GM12874 (cell line): ENCODE data around the gene TXNDC11.

Experiments used
- CTCF ChIP-seq: IDR thresholded peaks from 2 replicates; pipeline ENCODE4 v1.5.1; 2011; ENCODE audit warnings: low read depth, mild to moderate bottlenecking, control low read depth, low read length, moderate library complexity; ENCODE audit not compliant: insufficient read depth

Gene TXNDC11

GRCh38 chr16:11742536-11743307, at the start of gene TXNDC11:
Gene TXNDC11, minus strand, starts transcription at chr16:11742857. Its CDS starts 127 bp downstream, at chr16:11742730.
- no peak for TF ChIP-seq CTCF

- no peak for TF ChIP-seq CTCF
These were observed 48.6 kb upstream of the TXNDC11 start for GRCh38 chr16:11791144-11791828.

- TF ChIP-seq CTCF, result no peak
These were observed 46.3 kb upstream of the TXNDC11 start for GRCh38 chr16:11788914-11789313.

- TF ChIP-seq CTCF, result no peak
These were observed 41.3 kb upstream of the TXNDC11 start for GRCh38 chr16:11784038-11784369.

- TF ChIP-seq CTCF, result no peak
These were observed 40.8 kb upstream of the TXNDC11 start for GRCh38 chr16:11783319-11784037.

- no peak for TF ChIP-seq CTCF
These were observed 39.1 kb upstream of the TXNDC11 start for GRCh38 chr16:11781773-11782172.

- no peak for TF ChIP-seq CTCF
These were observed 38.5 kb upstream of the TXNDC11 start for GRCh38 chr16:11780991-11781680.
